ENCODE results near the gene RIF1.

GRCh38 chr2:151486053-151486452, 76.4 kb downstream of the RIF1 start:
- TF ChIP-seq NR2F2 (IDR thresholded peaks at IDR 0.05), result no peak
- TF ChIP-seq RAD21 (IDR thresholded peaks at IDR 0.05), result no peak
- no peak for TF ChIP-seq CTCF (IDR thresholded peaks at IDR 0.05; ENCODE audit: low read depth, low read length, missing input control)
- TF ChIP-seq TAF1 (conservative IDR thresholded peaks at IDR 0.05), result no peak
